Measurements from ENCODE around the gene TPRG1L. TPM values are rescaled to one million over a fixed set of nuclear protein-coding genes. Genes with fewer than 3 reads are reported as not detected.

TPRG1L gene
- total RNA-seq, 6 donors from 2014 or later, result 16.6 to 48.3 (median 40.2) TPM

- Histone ChIP-seq H3K36me3 (peaks cover 13 to 81% (median 58%) of the 10 kb centered on the region in 4 donors), H3K4me3 (no peak overlapping the region), H3K4me1 (no peaks in the 10 kb centered on the region), H3K9me3 (no peaks in the 10 kb centered on the region), H3K27ac (no peak overlapping the region), H3K27me3 (no peaks in the 10 kb centered on the region)
- ATAC-seq (ENCODE audit: low FRiP score in 2 of 2) (no peak), DNase-seq (no peak)
- 93 to 97% methylated on average over 15 of the region's 15 CpGs for WGBS, 2 donors
- TF ChIP-seq CTCF (IDR thresholded peaks at IDR 0.05) (no peak), POLR2AphosphoS5 (IDR thresholded peaks at IDR 0.05) (no peak), POLR2A (IDR thresholded peaks at IDR 0.05) (no peak), EP300 (IDR thresholded peaks at IDR 0.05) (no peak)
These were observed 13.9 kb downstream of the TPRG1L start for GRCh38 chr1:3638676-3639075.

GRCh38 chr1:3639397-3639911 lies 14.6 kb downstream of the TPRG1L start:
- no peak overlapping the region for H3K4me3 ChIP-seq
- no peaks in the 10 kb centered on the region for H3K9me3 ChIP-seq
- peak; percentile 11 to 23 for ATAC-seq (ENCODE audit: low FRiP score in 2 of 2)
- peaks cover 13 to 75% (median 53%) of the 10 kb centered on the region in 4 donors for H3K36me3 ChIP-seq
- WGBS, 2 donors, result 86 to 93% methylated on average over 11 to 23 of the region's 23 CpGs
- no peak overlapping the region for H3K27ac ChIP-seq
- no peaks in the 10 kb centered on the region for H3K4me1 ChIP-seq
- TF ChIP-seq POLR2A (IDR thresholded peaks at IDR 0.05) (no peak), POLR2AphosphoS5 (IDR thresholded peaks at IDR 0.05) (no peak), CTCF (IDR thresholded peaks at IDR 0.05) (no peak), EP300 (IDR thresholded peaks at IDR 0.05) (no peak)
- no peaks in the 10 kb centered on the region for H3K27me3 ChIP-seq
- peak in 1 of 2 donors; percentile 61 for DNase-seq

- TF ChIP-seq POLR2AphosphoS5 (IDR thresholded peaks at IDR 0.05) (no peak), CTCF (IDR thresholded peaks at IDR 0.05) (no peak), POLR2A (IDR thresholded peaks at IDR 0.05) (no peak), EP300 (IDR thresholded peaks at IDR 0.05) (no peak)
- H3K36me3 ChIP-seq, result peaks cover 11 to 73% (median 52%) of the 10 kb centered on the region in 4 donors
- H3K9me3 ChIP-seq, result no peaks in the 10 kb centered on the region
- no peaks in the 10 kb centered on the region for H3K4me1 ChIP-seq
- no peak overlapping the region for H3K27ac ChIP-seq
- no peak for ATAC-seq (ENCODE audit: low FRiP score in 2 of 2)
- WGBS, 2 donors, result 91 to 94% methylated on average over 4 to 33 of the region's 36 CpGs
- no peaks in the 10 kb centered on the region for H3K27me3 ChIP-seq
- no peak overlapping the region for H3K4me3 ChIP-seq
- peak in 1 of 2 donors; percentile 64 for DNase-seq
These were observed 15.5 kb downstream of the TPRG1L start for GRCh38 chr1:3640121-3640837.

GRCh38 chr1:3641046-3641760 lies 16.4 kb downstream of the TPRG1L start:
- no peak for ATAC-seq (ENCODE audit: low FRiP score in 2 of 2)
- WGBS, 2 donors, result 91 to 94% methylated on average over 24 to 26 of the region's 26 CpGs
- no peak for TF ChIP-seq EP300 (IDR thresholded peaks at IDR 0.05)
- TF ChIP-seq CTCF (IDR thresholded peaks at IDR 0.05), result no peak
- TF ChIP-seq POLR2AphosphoS5 (IDR thresholded peaks at IDR 0.05), result no peak
- TF ChIP-seq POLR2A (IDR thresholded peaks at IDR 0.05), result no peak
- H3K9me3 ChIP-seq, result no peaks in the 10 kb centered on the region
- DNase-seq, result no peak
- no peak overlapping the region for H3K27ac ChIP-seq
- H3K36me3 ChIP-seq, result peaks cover 11 to 72% (median 52%) of the 10 kb centered on the region in 4 donors
- H3K4me1 ChIP-seq, result no peaks in the 10 kb centered on the region
- no peak overlapping the region for H3K4me3 ChIP-seq
- no peaks in the 10 kb centered on the region for H3K27me3 ChIP-seq

Measured in upper lobe of left lung (tissue), 6 donors.